ENCODE data around the gene NHS. TPM values are rescaled to one million over a fixed set of nuclear protein-coding genes. Genes with fewer than 3 reads are reported as not detected.

The NHS gene
- total and polyA plus RNA-seq, 7 donors = 0.04 to 1.3 (median 0.22) TPM

DNA sequence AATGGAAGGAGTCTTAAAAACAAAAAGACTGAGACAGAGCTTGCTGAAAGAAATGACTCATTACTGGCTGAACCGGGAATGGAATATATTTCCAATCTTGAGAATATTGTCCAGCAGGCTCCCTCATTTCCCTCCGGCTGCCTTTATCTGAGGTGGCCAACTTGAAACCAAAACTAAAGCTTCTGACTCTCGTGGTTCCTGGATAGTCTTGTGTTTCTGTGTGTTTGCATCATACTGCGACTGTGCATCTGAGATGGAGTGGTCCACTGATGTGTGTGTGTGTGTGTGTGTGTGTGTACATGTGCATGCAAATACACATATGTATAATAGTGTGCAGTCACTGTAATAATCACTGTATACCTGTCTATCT is 216.7 kb downstream of the NHS start:
- peaks cover 3% of the 10 kb centered on the region for H3K4me1 ChIP-seq
- peaks cover 0 to 3% (median 0%) of the 10 kb centered on the region in 3 donors for H3K27me3 ChIP-seq (ENCODE audit: insufficient read depth in 3 of 3, low read length in 2 of 3)
- peak overlapping the region; percentile 21 for H3K4me3 ChIP-seq
- ATAC-seq (peak; percentile 8 to 40 (median 20)), DNase-seq (no peak)
- intact Hi-C loops (cut with DNase I) = loop anchor here (2.0 to 10.0 kb wide), 3 partner anchors 217 to 349 kb away; partner anchors contain the start of gene NHS (in 1 of the 2)
- 36 to 59% (median 48%) methylated on average over 4 of the region's 4 CpGs for WGBS, 3 donors
- H3K27ac ChIP-seq = no peak overlapping the region
- H3K9me3 ChIP-seq = no peaks in the 10 kb centered on the region
- H3K36me3 ChIP-seq (ENCODE audit: insufficient read depth in 1 of 2, low read depth in 1 of 2) = no peaks in the 10 kb centered on the region
- TF ChIP-seq, protein P1, sequence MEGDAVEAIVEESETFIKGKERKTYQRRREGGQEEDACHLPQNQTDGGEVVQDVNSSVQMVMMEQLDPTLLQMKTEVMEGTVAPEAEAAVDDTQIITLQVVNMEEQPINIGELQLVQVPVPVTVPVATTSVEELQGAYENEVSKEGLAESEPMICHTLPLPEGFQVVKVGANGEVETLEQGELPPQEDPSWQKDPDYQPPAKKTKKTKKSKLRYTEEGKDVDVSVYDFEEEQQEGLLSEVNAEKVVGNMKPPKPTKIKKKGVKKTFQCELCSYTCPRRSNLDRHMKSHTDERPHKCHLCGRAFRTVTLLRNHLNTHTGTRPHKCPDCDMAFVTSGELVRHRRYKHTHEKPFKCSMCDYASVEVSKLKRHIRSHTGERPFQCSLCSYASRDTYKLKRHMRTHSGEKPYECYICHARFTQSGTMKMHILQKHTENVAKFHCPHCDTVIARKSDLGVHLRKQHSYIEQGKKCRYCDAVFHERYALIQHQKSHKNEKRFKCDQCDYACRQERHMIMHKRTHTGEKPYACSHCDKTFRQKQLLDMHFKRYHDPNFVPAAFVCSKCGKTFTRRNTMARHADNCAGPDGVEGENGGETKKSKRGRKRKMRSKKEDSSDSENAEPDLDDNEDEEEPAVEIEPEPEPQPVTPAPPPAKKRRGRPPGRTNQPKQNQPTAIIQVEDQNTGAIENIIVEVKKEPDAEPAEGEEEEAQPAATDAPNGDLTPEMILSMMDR (IDR thresholded peaks at IDR 0.05) = no peak

DNA sequence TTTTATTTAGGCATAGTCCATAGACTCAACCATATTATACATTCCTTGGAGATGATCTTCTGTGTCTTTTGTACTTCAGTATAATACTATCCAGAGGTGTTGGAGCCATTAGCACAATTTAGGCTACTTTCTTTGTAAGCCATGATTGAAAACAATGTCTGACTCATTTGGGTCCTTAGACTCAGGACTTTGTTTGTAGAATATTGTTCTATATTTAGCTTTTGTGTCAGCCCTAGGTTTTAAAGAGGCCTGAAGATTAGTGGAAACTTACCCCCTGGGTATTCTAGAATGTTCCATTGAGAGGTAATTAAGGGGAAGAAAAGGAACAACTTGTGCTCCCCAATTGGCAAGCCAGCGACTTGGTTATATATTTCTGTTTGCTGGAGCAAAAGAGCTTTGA is 217.1 kb downstream of the NHS start:
- no peak overlapping the region for H3K27ac ChIP-seq
- no peaks in the 10 kb centered on the region for H3K36me3 ChIP-seq (ENCODE audit: insufficient read depth in 1 of 2, low read depth in 1 of 2)
- peaks cover 0 to 3% (median 0%) of the 10 kb centered on the region in 3 donors for H3K27me3 ChIP-seq (ENCODE audit: insufficient read depth in 3 of 3, low read length in 2 of 3)
- TF ChIP-seq, protein P1 (IDR thresholded peaks at IDR 0.05) = no peak
- no peaks in the 10 kb centered on the region for H3K9me3 ChIP-seq
- WGBS, 3 donors = 9 to 48% (median 10%) methylated on average over 1 of the region's 1 CpG
- no peak overlapping the region for H3K4me3 ChIP-seq
- intact Hi-C loops (cut with DNase I) = loop anchor here (5.0 to 10.0 kb wide), 2 partner anchors 217 to 345 kb away; partner anchors contain the start of gene NHS (in 1 of the 2)
- peaks cover 3% of the 10 kb centered on the region for H3K4me1 ChIP-seq
- DNase-seq (no peak), ATAC-seq (peak; percentile 51 to 72 (median 64))

- intact Hi-C loops (cut with DNase I) = loop anchor here (5.0 to 10.0 kb wide), 2 partner anchors 220 to 347 kb away; partner anchors contain the start of gene NHS (in 1 of the 2)
- 88 to 100% (median 94%) methylated on average over 2 of the region's 2 CpGs for WGBS, 3 donors
These were observed 219.7 kb downstream of the NHS start for GRCh38 chrX:17594693-17595092.

GRCh38 chrX:17595456-17596035 is 220.5 kb downstream of the NHS start:
- ATAC-seq = no peak
- intact Hi-C loops (cut with DNase I) = loop anchor here in 1 of 2 donors (10.0 kb wide), 1 partner anchor 221 kb away; the partner anchor contains the start of gene NHS
- H3K27ac ChIP-seq = no peak overlapping the region

More at GRCh38 chrX:17594693-17595092, 219.7 kb downstream of the NHS start:
- Histone ChIP-seq H3K27me3 (ENCODE audit: insufficient read depth in 3 of 3, low read length in 2 of 3) (peaks cover 0 to 3% (median 0%) of the 10 kb centered on the region in 3 donors), H3K4me3 (no peak overlapping the region), H3K27ac (no peak overlapping the region), H3K4me1 (peaks cover 7% of the 10 kb centered on the region), H3K36me3 (ENCODE audit: insufficient read depth in 1 of 2, low read depth in 1 of 2) (no peaks in the 10 kb centered on the region), H3K9me3 (no peaks in the 10 kb centered on the region)
- ATAC-seq = no peak
- no peak for DNase-seq
- TF ChIP-seq, protein P1 (IDR thresholded peaks at IDR 0.05) = no peak

More at GRCh38 chrX:17595456-17596035, 220.5 kb downstream of the NHS start:
- whole genome bisulfite sequencing, 3 donors = 67 to 90% (median 88%) methylated on average over 3 of the region's 3 CpGs
- Histone ChIP-seq H3K27me3 (ENCODE audit: insufficient read depth in 3 of 3, low read length in 2 of 3) (peaks cover 0 to 3% (median 0%) of the 10 kb centered on the region in 3 donors), H3K9me3 (no peaks in the 10 kb centered on the region), H3K4me1 (peaks cover 7% of the 10 kb centered on the region), H3K4me3 (no peak overlapping the region), H3K36me3 (ENCODE audit: insufficient read depth in 1 of 2, low read depth in 1 of 2) (no peaks in the 10 kb centered on the region)
- no peak for DNase-seq
- TF ChIP-seq, protein P1 (IDR thresholded peaks at IDR 0.05) = no peak

All from psoas muscle (tissue), 8 donors.